GM12865 (cell line): ENCODE measurements around the gene GIMAP6.
"Not testable (repeated sequence)": the region's sequence is repeated elsewhere in the genome, so short reads cannot be mapped to it uniquely, and the experiment has no call there.

Experiments
- DNase-seq: peaks from one replicate; pipeline ENCODE4 v3.0.0; 2010; ENCODE audit warnings: low read depth
- H3K4me3 ChIP-seq: 2 replicates; pipeline ENCODE4 v1.5.1; 2011; ENCODE audit warnings: mild to moderate bottlenecking, low read depth, low read length, control low read depth
- TF ChIP-seq, protein P1 (sequence below): IDR thresholded peaks from 2 replicates; pipeline ENCODE4 v1.5.1; 2011; ENCODE audit warnings: low read length, control low read depth, low read depth, inconsistent platforms; ENCODE audit not compliant: insufficient read depth; ENCODE audit errors: missing control alignments

The GIMAP6 gene

DNA sequence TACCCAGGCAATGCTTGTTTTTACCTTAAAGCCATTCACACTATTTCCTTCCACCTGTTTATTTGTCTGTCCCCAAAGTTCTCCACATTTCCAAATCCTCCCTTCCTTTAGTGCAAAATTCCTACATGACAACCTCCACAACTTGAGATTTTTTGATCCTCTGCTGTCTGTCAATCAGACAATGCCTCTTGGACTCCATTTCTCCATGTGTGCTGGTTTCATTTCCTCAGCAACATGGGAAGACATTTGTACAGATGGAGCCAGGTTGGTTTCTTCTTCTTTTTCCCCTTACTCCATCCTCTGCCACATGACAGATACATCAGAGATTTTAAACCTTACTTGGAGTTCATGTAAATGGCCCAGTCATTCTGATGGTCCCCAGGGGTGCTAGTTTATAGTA, 34.2 kb upstream of the GIMAP6 start:
- TF ChIP-seq, protein P1, sequence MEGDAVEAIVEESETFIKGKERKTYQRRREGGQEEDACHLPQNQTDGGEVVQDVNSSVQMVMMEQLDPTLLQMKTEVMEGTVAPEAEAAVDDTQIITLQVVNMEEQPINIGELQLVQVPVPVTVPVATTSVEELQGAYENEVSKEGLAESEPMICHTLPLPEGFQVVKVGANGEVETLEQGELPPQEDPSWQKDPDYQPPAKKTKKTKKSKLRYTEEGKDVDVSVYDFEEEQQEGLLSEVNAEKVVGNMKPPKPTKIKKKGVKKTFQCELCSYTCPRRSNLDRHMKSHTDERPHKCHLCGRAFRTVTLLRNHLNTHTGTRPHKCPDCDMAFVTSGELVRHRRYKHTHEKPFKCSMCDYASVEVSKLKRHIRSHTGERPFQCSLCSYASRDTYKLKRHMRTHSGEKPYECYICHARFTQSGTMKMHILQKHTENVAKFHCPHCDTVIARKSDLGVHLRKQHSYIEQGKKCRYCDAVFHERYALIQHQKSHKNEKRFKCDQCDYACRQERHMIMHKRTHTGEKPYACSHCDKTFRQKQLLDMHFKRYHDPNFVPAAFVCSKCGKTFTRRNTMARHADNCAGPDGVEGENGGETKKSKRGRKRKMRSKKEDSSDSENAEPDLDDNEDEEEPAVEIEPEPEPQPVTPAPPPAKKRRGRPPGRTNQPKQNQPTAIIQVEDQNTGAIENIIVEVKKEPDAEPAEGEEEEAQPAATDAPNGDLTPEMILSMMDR: no peak
- H3K4me3 ChIP-seq: no peak overlapping the region
- no peak for DNase-seq

DNA sequence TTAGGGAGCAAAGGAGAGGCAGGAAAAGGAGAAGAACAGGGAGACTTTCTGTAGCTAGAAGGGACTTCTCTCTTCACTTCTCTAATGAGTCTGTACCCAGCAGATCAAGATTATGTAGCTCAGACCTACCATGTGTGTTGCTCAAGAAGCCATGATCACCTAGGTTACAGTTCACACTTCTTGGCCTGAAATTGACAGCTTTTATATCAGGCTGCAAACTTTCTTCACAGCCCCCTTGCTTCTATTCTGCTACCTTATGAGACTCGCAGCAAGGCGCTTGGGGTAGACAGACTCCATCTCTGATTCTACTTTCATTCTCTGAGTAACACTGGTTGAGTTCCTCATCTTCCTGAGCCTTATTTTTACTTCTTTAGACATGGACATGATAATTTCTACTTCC, 33.7 kb upstream of the GIMAP6 start:
- no peak overlapping the region for H3K4me3 ChIP-seq
- TF ChIP-seq, protein P1: no peak
- DNase-seq: no peak

DNA sequence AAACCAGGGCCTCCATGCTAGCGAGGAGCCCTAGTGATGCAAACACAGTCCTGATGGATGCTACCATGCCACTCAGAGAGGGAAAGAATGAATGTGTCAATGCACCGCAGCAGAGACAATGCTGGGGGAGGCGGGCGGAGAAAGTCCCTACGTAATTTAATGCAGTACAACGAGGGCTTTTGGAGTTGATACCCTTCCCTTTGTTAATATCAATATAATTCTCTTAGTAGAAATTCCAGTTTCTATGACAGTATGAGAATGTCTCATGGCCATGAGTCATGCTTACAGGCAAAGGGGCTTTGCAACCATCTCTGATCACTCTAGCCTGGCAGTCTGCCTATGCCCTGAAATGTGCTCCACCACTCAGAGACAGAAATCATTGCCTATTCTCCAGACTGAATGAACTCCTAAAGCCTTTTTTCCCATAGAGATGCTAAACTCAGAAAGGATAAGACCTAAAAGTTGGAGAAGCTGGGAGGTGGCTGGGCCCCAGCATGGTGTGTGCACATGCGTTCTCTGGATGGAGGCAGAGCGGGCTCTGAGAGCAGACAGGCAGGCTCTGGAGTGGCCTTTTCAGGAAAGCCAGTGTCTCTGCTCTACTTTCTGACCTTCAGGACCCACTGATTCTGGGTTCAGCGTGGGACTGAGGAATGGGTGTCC, 33.0 kb upstream of the GIMAP6 start:
- no peak overlapping the region for H3K4me3 ChIP-seq
- no peak for DNase-seq
- TF ChIP-seq, protein P1: no peak

GRCh38 chr7:150663802-150664494, 31.8 kb upstream of the GIMAP6 start:
- peak; percentile 92 for DNase-seq
- no peak overlapping the region for H3K4me3 ChIP-seq
- TF ChIP-seq, protein P1: no peak

DNA sequence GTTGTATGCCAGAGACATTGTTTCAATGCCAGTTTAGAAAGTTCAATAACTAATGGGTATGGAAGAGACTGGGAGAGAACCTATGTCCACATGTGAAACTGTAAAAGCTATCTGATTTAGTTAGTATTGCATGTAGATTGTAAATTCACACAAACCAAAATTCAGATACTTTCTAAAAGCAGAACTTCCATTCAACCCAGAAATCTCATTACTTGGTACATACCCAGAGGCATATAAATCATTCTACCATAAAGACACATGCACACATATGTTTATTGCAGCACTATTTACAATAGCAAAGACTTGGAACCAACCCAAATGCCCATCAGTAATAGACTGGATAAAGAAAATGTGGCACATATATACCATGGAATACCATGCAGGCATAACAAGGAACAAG, 30.6 kb upstream of the GIMAP6 start:
- not testable (repeated sequence) for DNase-seq, H3K4me3 ChIP-seq

GRCh38 chr7:150660939-150661613, 28.9 kb upstream of the GIMAP6 start:
- TF ChIP-seq, protein P1: no peak
- DNase-seq: peak; percentile 63
- no peak overlapping the region for H3K4me3 ChIP-seq

DNA sequence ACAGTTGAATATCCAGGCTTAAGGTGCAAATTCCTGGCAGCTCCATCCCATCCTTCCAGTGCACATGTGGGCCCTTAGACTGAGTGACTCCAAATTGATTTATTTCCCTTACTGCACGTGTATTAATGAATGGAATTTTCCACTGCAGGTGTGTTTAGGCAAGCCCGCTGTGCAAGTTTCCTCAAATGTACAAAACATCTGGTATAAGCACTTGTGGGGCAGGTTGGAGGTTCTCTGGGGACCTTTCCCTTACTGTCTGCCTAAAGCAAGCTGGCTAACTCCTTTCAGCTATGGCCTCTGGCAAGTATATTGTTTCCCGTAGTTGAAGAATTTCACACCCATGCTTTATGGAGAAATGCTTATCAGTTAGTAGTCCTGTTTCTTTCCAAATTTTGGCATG, 25.3 kb upstream of the GIMAP6 start:
- TF ChIP-seq, protein P1: no peak
- DNase-seq: peak; percentile 54
- no peak overlapping the region for H3K4me3 ChIP-seq
